CD14-positive monocyte (primary cell): Measurements from ENCODE around the gene CDH18. TPM values are rescaled to one million over a fixed set of nuclear protein-coding genes. Genes with fewer than 3 reads are reported as not detected.

Experiments
- DNase-seq, 3 donors: peaks; one replicate each; pipeline ENCODE4 v3.0.0-alpha.2; 2011 to 2022
- H2AFZ ChIP-seq: 2 replicates; pipeline ENCODE4 v1.6.0; 2012; ENCODE audit warnings: mild to moderate bottlenecking, low read depth, low read length, inconsistent platforms; ENCODE audit not compliant: insufficient read depth, poor library complexity, severe bottlenecking
- H3K27ac ChIP-seq, 2 donors: 1 replicate in 1 of 2; 2 replicates in 1 of 2; pipeline ENCODE4 v1.5.1; 2012 to 2013; ENCODE audit warnings: low read length in 2 of 2, control low read depth in 1 of 2, inconsistent platforms in 1 of 2, low read depth in 1 of 2, mild to moderate bottlenecking in 1 of 2
- H3K27me3 ChIP-seq, 2 donors: one replicate each; pipeline versions ENCODE4 v1.6.0 to v1.6.1; 2011 to 2013; ENCODE audit warnings: low read length in 2 of 2; ENCODE audit not compliant: control insufficient read depth in 2 of 2, insufficient read depth in 2 of 2
- H3K36me3 ChIP-seq, 2 donors: replicated peaks in 1 of 2; 1 replicate in 1 of 2; 2 replicates in 1 of 2; pipeline versions ENCODE4 v1.5.1 to v1.6.1; 2012 to 2013; ENCODE audit warnings: low read length in 2 of 2, control low read depth in 1 of 2, inconsistent platforms in 1 of 2, mild to moderate bottlenecking in 1 of 2; ENCODE audit not compliant: insufficient read depth in 2 of 2, control insufficient read depth in 1 of 2
- H3K4me1 ChIP-seq, 2 donors: 1 replicate in 1 of 2; 2 replicates in 1 of 2; pipeline versions ENCODE4 v1.5.1 to v1.6.1; 2012 to 2013; ENCODE audit warnings: low read length in 2 of 2, control low read depth in 1 of 2, inconsistent platforms in 1 of 2, mild to moderate bottlenecking in 1 of 2, moderate library complexity in 1 of 2; ENCODE audit not compliant: insufficient read depth in 2 of 2, control insufficient read depth in 1 of 2
- H3K4me2 ChIP-seq: replicated peaks from 2 replicates; pipeline ENCODE3; 2012; ENCODE audit warnings: low read length, moderate library complexity, mild to moderate bottlenecking; ENCODE audit not compliant: poor library complexity, severe bottlenecking; ENCODE audit errors: extremely low read depth
- H3K4me3 ChIP-seq, 3 experiments: fragments of 200-600 bp in 1 of 3; sonication (generic) in 1 of 3; replicated peaks in 1 of 3; 1 replicate in 2 of 3; 2 replicates in 1 of 3; pipeline ENCODE4 v1.5.1; 2011 to 2013; ENCODE audit warnings: low read length in 3 of 3, mild to moderate bottlenecking in 3 of 3, control low read depth in 2 of 3, low read depth in 2 of 3, inconsistent platforms in 1 of 3, moderate library complexity in 1 of 3
- H3K79me2 ChIP-seq: 2 replicates; pipeline ENCODE4 v1.6.0; 2012; ENCODE audit warnings: mild to moderate bottlenecking, control low read depth, inconsistent platforms, low read length, moderate library complexity; ENCODE audit not compliant: insufficient read depth
- H3K9ac ChIP-seq: 2 replicates; pipeline ENCODE4 v1.6.0; 2017; ENCODE audit warnings: low read length, mild to moderate bottlenecking; ENCODE audit not compliant: insufficient read depth, poor library complexity, severe bottlenecking
- H3K9me3 ChIP-seq, 2 donors: replicated peaks in 1 of 2; 1 replicate in 1 of 2; 2 replicates in 1 of 2; pipeline versions ENCODE4 v1.5.1 to v1.6.1; 2012 to 2013; ENCODE audit warnings: low read length in 2 of 2, control low read depth in 1 of 2; ENCODE audit not compliant: control insufficient read depth in 1 of 2, insufficient read depth in 1 of 2
- H4K20me1 ChIP-seq: 2 replicates; pipeline ENCODE4 v1.6.0; 2012; ENCODE audit warnings: mild to moderate bottlenecking, low read length, control low read depth, moderate library complexity; ENCODE audit not compliant: insufficient read depth
- H3K27ac Mint-ChIP-seq, 7 donors: one replicate each; pipeline ENCODE4 v1.8.0; 2020; ENCODE audit warnings: mild to moderate bottlenecking in 7 of 7, mixed read lengths in 7 of 7, moderate library complexity in 6 of 7, inconsistent platforms in 2 of 7
- H3K27me3 Mint-ChIP-seq, 3 donors: one replicate each; pipeline ENCODE4 v1.8.0; 2021 to 2022; ENCODE audit warnings: low read depth in 3 of 3, mild to moderate bottlenecking in 3 of 3, mixed read lengths in 3 of 3, moderate library complexity in 3 of 3, inconsistent platforms in 1 of 3
- H3K36me3 Mint-ChIP-seq, 2 donors: one replicate each; pipeline ENCODE4 v1.8.0; 2020; ENCODE audit warnings: mixed read lengths in 2 of 2, inconsistent platforms in 1 of 2, mild to moderate bottlenecking in 1 of 2
- H3K4me1 Mint-ChIP-seq: one replicate; pipeline ENCODE4 v1.8.0; 2020; ENCODE audit warnings: mild to moderate bottlenecking, mixed read lengths
- H3K4me3 Mint-ChIP-seq, 2 donors: one replicate each; pipeline ENCODE4 v1.8.0; 2020; ENCODE audit warnings: mild to moderate bottlenecking in 2 of 2, mixed read lengths in 2 of 2, moderate library complexity in 1 of 2
- H3K9me3 Mint-ChIP-seq, 7 donors: one replicate each; pipeline ENCODE4 v1.8.0; 2020 to 2022; ENCODE audit warnings: mixed read lengths in 7 of 7, mild to moderate bottlenecking in 6 of 7, moderate library complexity in 6 of 7, inconsistent platforms in 2 of 7
- CTCF ChIP-seq: fragments of 200-600 bp; IDR thresholded peaks from one replicate; pipeline ENCODE4 v1.8.0; 2022; ENCODE audit warnings: antibody characterized with exemption, mild to moderate bottlenecking
- WGBS: methylation state at CpG from one replicate; pipeline ENCODE4 v1.1.5; 2013; ENCODE audit warnings: missing lambda C conversion rate; ENCODE audit not compliant: insufficient coverage; 5-methylcytosine and 5-hydroxymethylcytosine counted together
- intact Hi-C, 2 donors: fragments of 100-400 bp; cut with micrococcal nuclease; formaldehyde crosslinking; loops; one replicate each; pipeline versions ENCODE4 v1.15.0 to v1.15.1; 2023
- polyA plus RNA-seq, 3 donors: library from polyadenylated mRNA; depleted of rRNA in 1 of 3; unstranded in 2 of 3; stranded (reverse) in 1 of 3; fragments of 300-500 nt in 2 of 3; fragments of >200 nt in 1 of 3; fragmentation: Illumina TruSeq in 2 of 3; gene quantifications; 1 replicate in 2 of 3; 2 replicates in 1 of 3; pipeline ENCODE4 v1.2.3, GENCODE V29; 2012 to 2021

Gene CDH18
- polyA plus RNA-seq, 3 donors, result not detected

GRCh38 chr5:19519448-19519847 is 468.6 kb downstream of the CDH18 start:
- Histone ChIP-seq H3K27ac (no peak overlapping the region), H3K36me3 (no peaks in the 10 kb centered on the region), H3K4me1 (no peaks in the 10 kb centered on the region), H2AFZ (no peak overlapping the region), H4K20me1 (no peaks in the 10 kb centered on the region), H3K79me2 (no peaks in the 10 kb centered on the region), H3K27me3 (no peaks in the 10 kb centered on the region), H3K4me2 (no peak overlapping the region), H3K4me3 (no peak overlapping the region), H3K9ac (no peak overlapping the region), H3K9me3 (peaks cover 0 to 8% of the 10 kb centered on the region in 2 donors)
- intact Hi-C loops, result no loop called here
- WGBS, result 89% methylated on average over 1 of the region's 2 CpGs
- no peaks in the 10 kb centered on the region for H3K27me3 Mint-ChIP-seq
- no peaks in the 10 kb centered on the region for H3K36me3 Mint-ChIP-seq
- no peak for TF ChIP-seq CTCF
- no peak overlapping the region for H3K27ac Mint-ChIP-seq
- no peak for DNase-seq
- H3K4me1 Mint-ChIP-seq, result no peaks in the 10 kb centered on the region
- no peak overlapping the region for H3K4me3 Mint-ChIP-seq
- H3K9me3 Mint-ChIP-seq, result peaks cover 0 to 8% (median 3%) of the 10 kb centered on the region in 7 donors

- Histone ChIP-seq H4K20me1 (no peaks in the 10 kb centered on the region), H3K4me1 (no peaks in the 10 kb centered on the region), H3K27me3 (no peaks in the 10 kb centered on the region), H3K4me2 (no peak overlapping the region), H3K36me3 (no peaks in the 10 kb centered on the region), H3K4me3 (no peak overlapping the region), H3K9ac (no peak overlapping the region), H3K9me3 (peaks cover 0 to 3% of the 10 kb centered on the region in 2 donors), H3K27ac (no peak overlapping the region), H2AFZ (no peak overlapping the region), H3K79me2 (no peaks in the 10 kb centered on the region)
- no peak for TF ChIP-seq CTCF
- H3K27ac Mint-ChIP-seq, result no peak overlapping the region
- no peaks in the 10 kb centered on the region for H3K9me3 Mint-ChIP-seq
- no CpG with 5 or more reads among the region's 2 CpGs for WGBS
- DNase-seq, result no peak
- no peaks in the 10 kb centered on the region for H3K36me3 Mint-ChIP-seq
- no peaks in the 10 kb centered on the region for H3K27me3 Mint-ChIP-seq
- intact Hi-C loops, result no loop called here
- no peaks in the 10 kb centered on the region for H3K4me1 Mint-ChIP-seq
- no peak overlapping the region for H3K4me3 Mint-ChIP-seq
Measured at GRCh38 chr5:19498852-19499251, 489.1 kb downstream of the CDH18 start.
